ENCODE results near the gene OR6F1. TPM values are rescaled to one million over a fixed set of nuclear protein-coding genes. Genes with fewer than 3 reads are reported as not detected.
"Not testable (repeated sequence)": the region's sequence is repeated elsewhere in the genome, so short reads cannot be mapped to it uniquely, and the experiment has no call there.

Gene OR6F1
- total RNA-seq, 3 donors from 2014 or later (not counting 1 experiment from before 2014, with no cell fraction given): not detected

- Histone ChIP-seq H3K9me3 (ENCODE audit: control insufficient read depth, insufficient read depth, low read length) (peaks cover 4% of the 10 kb centered on the region), H3K27ac (ENCODE audit: low read length) (no peak within 1 kb of the TSS), H3K4me3 (ENCODE audit: low read length) (no peak within 1 kb of the TSS), H3K4me1 (ENCODE audit: control insufficient read depth, insufficient read depth, low read length) (no peaks in the 10 kb centered on the region), H3K27me3 (ENCODE audit: control insufficient read depth, insufficient read depth, low read length) (no peaks in the 10 kb centered on the region), H3K36me3 (ENCODE audit: control insufficient read depth, insufficient read depth, low read length) (no peaks in the 10 kb centered on the region)
- no peak for TF ChIP-seq CTCF (IDR thresholded peaks at IDR 0.05)
- WGBS (ENCODE audit: insufficient coverage): 95% methylated on average over 1 of the region's 2 CpGs
- Mint-ChIP-seq H3K36me3 (peaks cover 6% of the 10 kb centered on the region), H3K9me3 (peaks cover 8 to 15% of the 10 kb centered on the region in 2 donors), H3K4me1 (no peaks in the 10 kb centered on the region), H3K27ac (no peak within 1 kb of the TSS), H3K27me3 (ENCODE audit: low read depth in 2 of 2) (no peaks in the 10 kb centered on the region), H3K4me3 (no peak within 1 kb of the TSS)
- intact Hi-C loops (cut with micrococcal nuclease): no loop called here
- no peak for DNase-seq
- ATAC-seq: no peak
Measured at GRCh38 chr1:247748041-247748440, 31.6 kb upstream of the OR6F1 start, which contains the start of gene OR14A2. Gene OR14A2, minus strand, starts transcription at chr1:247748141.

GRCh38 chr1:247747616-247748015, 31.2 kb upstream of the OR6F1 start:
- 94% methylated on average over 7 of the region's 7 CpGs for WGBS (ENCODE audit: insufficient coverage)
- intact Hi-C loops (cut with micrococcal nuclease): no loop called here
- TF ChIP-seq CTCF (IDR thresholded peaks at IDR 0.05): no peak
- Mint-ChIP-seq H3K36me3 (peaks cover 6% of the 10 kb centered on the region), H3K27me3 (ENCODE audit: low read depth in 2 of 2) (no peaks in the 10 kb centered on the region), H3K4me1 (no peaks in the 10 kb centered on the region), H3K4me3 (no peak overlapping the region), H3K9me3 (peaks cover 8 to 15% of the 10 kb centered on the region in 2 donors), H3K27ac (no peak overlapping the region)
- Histone ChIP-seq H3K4me3 (ENCODE audit: low read length) (no peak overlapping the region), H3K36me3 (ENCODE audit: control insufficient read depth, insufficient read depth, low read length) (no peaks in the 10 kb centered on the region), H3K9me3 (ENCODE audit: control insufficient read depth, insufficient read depth, low read length) (peaks cover 4% of the 10 kb centered on the region), H3K4me1 (ENCODE audit: control insufficient read depth, insufficient read depth, low read length) (no peaks in the 10 kb centered on the region), H3K27ac (ENCODE audit: low read length) (no peak overlapping the region), H3K27me3 (ENCODE audit: control insufficient read depth, insufficient read depth, low read length) (no peaks in the 10 kb centered on the region)
- DNase-seq (no peak), ATAC-seq (no peak)

- Mint-ChIP-seq H3K27me3 (ENCODE audit: low read depth in 2 of 2) (no peaks in the 10 kb centered on the region), H3K9me3 (peaks cover 8 to 13% of the 10 kb centered on the region in 2 donors), H3K4me1 (no peaks in the 10 kb centered on the region), H3K36me3 (peaks cover under 1% of the 10 kb centered on the region), H3K27ac (no peak overlapping the region), H3K4me3 (no peak overlapping the region)
- DNase-seq (no peak), ATAC-seq (no peak)
- Histone ChIP-seq H3K9me3 (ENCODE audit: control insufficient read depth, insufficient read depth, low read length) (peaks cover 4% of the 10 kb centered on the region), H3K4me1 (ENCODE audit: control insufficient read depth, insufficient read depth, low read length) (no peaks in the 10 kb centered on the region), H3K4me3 (ENCODE audit: low read length) (no peak overlapping the region), H3K27me3 (ENCODE audit: control insufficient read depth, insufficient read depth, low read length) (no peaks in the 10 kb centered on the region), H3K27ac (ENCODE audit: low read length) (no peak overlapping the region), H3K36me3 (ENCODE audit: control insufficient read depth, insufficient read depth, low read length) (no peaks in the 10 kb centered on the region)
- 89% methylated on average over 3 of the region's 3 CpGs for WGBS (ENCODE audit: insufficient coverage)
- intact Hi-C loops (cut with micrococcal nuclease): no loop called here
- TF ChIP-seq CTCF (IDR thresholded peaks at IDR 0.05): no peak
Measured at GRCh38 chr1:247746391-247746935, 30.0 kb upstream of the OR6F1 start.

- DNase-seq; H3K4me3 Mint-ChIP-seq; H3K27ac Mint-ChIP-seq; H3K4me3 ChIP-seq (ENCODE audit: low read length); ATAC-seq; H3K27me3 Mint-ChIP-seq (ENCODE audit: low read depth in 2 of 2); H3K36me3 Mint-ChIP-seq; H3K27ac ChIP-seq (ENCODE audit: low read length); H3K4me1 ChIP-seq (ENCODE audit: control insufficient read depth, insufficient read depth, low read length); H3K36me3 ChIP-seq (ENCODE audit: control insufficient read depth, insufficient read depth, low read length); H3K27me3 ChIP-seq (ENCODE audit: control insufficient read depth, insufficient read depth, low read length); H3K4me1 Mint-ChIP-seq; H3K9me3 ChIP-seq (ENCODE audit: control insufficient read depth, insufficient read depth, low read length); intact Hi-C loops (cut with micrococcal nuclease): not testable (repeated sequence)
- peaks cover 0 to 10% of the 10 kb centered on the region in 2 donors for H3K9me3 Mint-ChIP-seq
- WGBS (ENCODE audit: insufficient coverage): 80% methylated on average over 2 of the region's 3 CpGs
Measured at GRCh38 chr1:247742215-247742760, 25.8 kb upstream of the OR6F1 start.

All from natural killer cell (primary cell).